ENCODE data around the gene MRTFA.

Gene MRTFA

DNA sequence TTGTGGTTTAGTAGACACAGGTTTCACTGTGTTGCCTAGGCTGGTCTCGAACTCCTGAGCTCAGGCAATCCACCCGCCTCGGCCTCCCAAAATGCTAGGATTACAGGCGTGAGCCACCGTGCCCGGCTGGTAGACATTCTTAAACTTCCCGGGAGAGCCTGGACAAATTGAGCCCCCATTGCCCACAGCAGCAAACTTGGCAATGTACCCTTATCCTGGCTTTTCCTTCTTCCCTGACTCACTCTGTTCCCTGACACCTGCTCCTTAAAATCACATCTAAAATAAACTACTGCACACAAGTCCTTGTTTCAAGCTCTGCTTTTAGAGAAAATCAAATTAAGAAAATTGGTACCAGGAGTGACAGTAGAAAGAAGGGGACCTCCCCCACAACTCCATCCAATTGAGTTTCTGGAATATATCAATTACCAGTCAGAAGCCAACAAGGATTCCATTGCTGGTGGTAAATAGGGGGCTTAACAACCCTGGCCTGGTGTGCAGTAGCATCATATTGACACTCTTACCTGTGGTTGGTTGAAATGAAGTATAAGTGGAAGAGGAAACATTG, 35.4 kb upstream of the MRTFA start:
- H3K4me3 ChIP-seq (replicated peaks; ENCODE audit: low read depth, low read length): no peak overlapping the region
- TF ChIP-seq, protein P1, sequence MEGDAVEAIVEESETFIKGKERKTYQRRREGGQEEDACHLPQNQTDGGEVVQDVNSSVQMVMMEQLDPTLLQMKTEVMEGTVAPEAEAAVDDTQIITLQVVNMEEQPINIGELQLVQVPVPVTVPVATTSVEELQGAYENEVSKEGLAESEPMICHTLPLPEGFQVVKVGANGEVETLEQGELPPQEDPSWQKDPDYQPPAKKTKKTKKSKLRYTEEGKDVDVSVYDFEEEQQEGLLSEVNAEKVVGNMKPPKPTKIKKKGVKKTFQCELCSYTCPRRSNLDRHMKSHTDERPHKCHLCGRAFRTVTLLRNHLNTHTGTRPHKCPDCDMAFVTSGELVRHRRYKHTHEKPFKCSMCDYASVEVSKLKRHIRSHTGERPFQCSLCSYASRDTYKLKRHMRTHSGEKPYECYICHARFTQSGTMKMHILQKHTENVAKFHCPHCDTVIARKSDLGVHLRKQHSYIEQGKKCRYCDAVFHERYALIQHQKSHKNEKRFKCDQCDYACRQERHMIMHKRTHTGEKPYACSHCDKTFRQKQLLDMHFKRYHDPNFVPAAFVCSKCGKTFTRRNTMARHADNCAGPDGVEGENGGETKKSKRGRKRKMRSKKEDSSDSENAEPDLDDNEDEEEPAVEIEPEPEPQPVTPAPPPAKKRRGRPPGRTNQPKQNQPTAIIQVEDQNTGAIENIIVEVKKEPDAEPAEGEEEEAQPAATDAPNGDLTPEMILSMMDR (IDR thresholded peaks at IDR 0.05; ENCODE audit: low read depth, low read length, missing control alignments): no peak
- no peak for DNase-seq (ENCODE audit: extremely low read depth, low read depth)

GRCh38 chr22:40671369-40671768, 34.9 kb upstream of the MRTFA start:
- no peak overlapping the region for H3K4me3 ChIP-seq (replicated peaks; ENCODE audit: low read depth, low read length)
- DNase-seq (ENCODE audit: extremely low read depth, low read depth): no peak
- TF ChIP-seq, protein P1 (IDR thresholded peaks at IDR 0.05; ENCODE audit: low read depth, low read length, missing control alignments): no peak

GRCh38 chr22:40670058-40670457, 33.5 kb upstream of the MRTFA start:
- no peak for DNase-seq (ENCODE audit: extremely low read depth, low read depth)
- H3K4me3 ChIP-seq (replicated peaks; ENCODE audit: low read depth, low read length): no peak overlapping the region
- TF ChIP-seq, protein P1 (IDR thresholded peaks at IDR 0.05; ENCODE audit: low read depth, low read length, missing control alignments): no peak

DNA sequence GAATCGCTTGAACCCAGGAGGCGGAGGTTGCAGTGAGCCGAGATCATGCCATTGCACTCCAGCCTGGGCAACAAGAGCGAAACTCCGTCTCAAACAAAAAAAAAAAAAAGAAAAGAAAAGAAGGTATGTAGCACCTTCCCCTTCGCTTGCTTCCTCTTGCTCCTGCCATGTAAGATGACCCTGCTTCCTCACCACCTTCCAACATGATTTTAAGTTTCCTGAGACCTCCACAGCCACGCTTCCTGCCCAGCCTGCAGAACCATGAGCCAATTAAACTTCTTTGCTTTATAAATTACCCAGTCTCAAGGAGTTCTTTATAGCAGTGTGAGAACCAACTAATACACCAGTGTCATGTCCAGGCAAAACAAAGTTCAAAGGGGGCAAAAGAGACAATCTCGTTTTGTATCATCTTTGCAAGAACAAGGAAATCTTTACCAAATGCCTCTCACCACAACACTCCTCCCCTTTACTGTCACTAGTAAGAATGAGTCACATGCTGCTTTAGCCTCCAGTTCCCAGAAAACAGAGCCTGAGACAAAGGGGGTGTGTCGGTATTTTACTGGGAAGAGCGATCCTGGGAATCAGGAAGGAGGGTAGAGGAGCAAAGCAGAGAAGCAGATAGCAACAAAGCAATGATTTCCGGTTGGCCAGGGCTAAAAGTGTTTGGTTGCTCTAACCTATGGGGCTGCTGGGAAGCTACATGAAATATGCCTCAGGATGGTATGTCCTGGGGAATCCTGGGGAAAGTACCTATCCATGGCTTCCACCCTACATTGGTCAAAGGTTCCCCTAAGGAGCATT, 32.3 kb upstream of the MRTFA start:
- peak; percentile 49 for DNase-seq (ENCODE audit: extremely low read depth, low read depth)
- TF ChIP-seq, protein P1 (IDR thresholded peaks at IDR 0.05; ENCODE audit: low read depth, low read length, missing control alignments): no peak

GRCh38 chr22:40666151-40666848, 29.8 kb upstream of the MRTFA start:
- no peak for DNase-seq (ENCODE audit: extremely low read depth, low read depth)
- TF ChIP-seq, protein P1 (IDR thresholded peaks at IDR 0.05; ENCODE audit: low read depth, low read length, missing control alignments): no peak
- H3K4me3 ChIP-seq (replicated peaks; ENCODE audit: low read depth, low read length): no peak overlapping the region

More for the DNA sequence above, 32.3 kb upstream of the MRTFA start:
- no peak overlapping the region for H3K4me3 ChIP-seq (replicated peaks; ENCODE audit: low read depth, low read length)

- TF ChIP-seq, protein P1 (IDR thresholded peaks at IDR 0.05; ENCODE audit: low read depth, low read length, missing control alignments): no peak
- DNase-seq (ENCODE audit: extremely low read depth, low read depth): no peak
- H3K4me3 ChIP-seq (replicated peaks; ENCODE audit: low read depth, low read length): no peak overlapping the region
Measured at GRCh38 chr22:40665312-40665711, 28.8 kb upstream of the MRTFA start.

Data from HFF-Myc (cell line).